Measurements from ENCODE around the gene OR6C1. TPM values are rescaled to one million over a fixed set of nuclear protein-coding genes. Genes with fewer than 3 reads are reported as not detected.

OR6C1 gene
- not detected in 2 replicates for total RNA-seq

GRCh38 chr12:55314043-55314442, at the start of gene OR6C1:
OR6C1 (plus strand) TSS chr12:55314343; CDS start chr12:55320600, 6,257 bp downstream.

GRCh38 chr12:55296469-55296868, 17.7 kb upstream of the OR6C1 start, which contains the start of gene OR6C6:
OR6C6 (minus strand) TSS chr12:55296569; CDS start chr12:55295232, 1,337 bp downstream.

GRCh38 chr12:55330446-55330845, 16.3 kb downstream of the OR6C1 start, which contains the start of gene OR6C3:
OR6C3 (plus strand) TSS chr12:55330746; CDS start chr12:55331701, 955 bp downstream.

GRCh38 chr12:55362675-55363074, 48.5 kb downstream of the OR6C1 start, which contains the start of gene OR6C75:
OR6C75 (plus strand) TSS chr12:55362975; CDS start chr12:55365111, 2,136 bp downstream.

Other genes with a start within 250 kb of the OR6C1 start
- gene OR9K2, start 187.9 kb upstream of the OR6C1 start, total RNA-seq: not detected in 2 replicates
- not detected in 2 replicates for gene OR10A7, start 93.3 kb upstream of the OR6C1 start, total RNA-seq
- not detected in 2 replicates for gene OR6C74, start 69.7 kb upstream of the OR6C1 start, total RNA-seq
- not detected in 2 replicates for gene OR6C6, start 17.8 kb upstream of the OR6C1 start, total RNA-seq
- gene OR6C3, start 16.4 kb downstream of the OR6C1 start, total RNA-seq: not detected in 2 replicates
- gene OR6C75, start 48.6 kb downstream of the OR6C1 start, total RNA-seq: not detected in 2 replicates
- not detected in 2 replicates for gene OR6C65, start 86.2 kb downstream of the OR6C1 start, total RNA-seq
- gene OR6C76, start 111.9 kb downstream of the OR6C1 start, total RNA-seq: not detected in 2 replicates
- not detected in 2 replicates for gene OR6C2, start 129.7 kb downstream of the OR6C1 start, total RNA-seq
- gene OR6C70, start 155.8 kb downstream of the OR6C1 start, total RNA-seq: not detected in 2 replicates
- gene OR6C68, start 178.0 kb downstream of the OR6C1 start, total RNA-seq: not detected in 2 replicates
- not detected in 2 replicates for gene OR6C4, start 235.3 kb downstream of the OR6C1 start, total RNA-seq

Measured in epithelial cell of umbilical artery (primary cell).